Breast epithelium (tissue), 3 donors: Measurements from ENCODE around the gene STX8.

Source experiments
- POLR2A ChIP-seq: fragments of 450-650 bp; IDR thresholded peaks from one replicate; pipeline ENCODE4 v1.6.1; 2016; ENCODE audit warnings: antibody characterized with exemption, mild to moderate bottlenecking, moderate library complexity
- POLR2AphosphoS5 ChIP-seq, 3 donors: sonication (generic); formaldehyde crosslinking; IDR thresholded peaks; one replicate each; pipeline ENCODE4 v1.6.1; 2017; ENCODE audit warnings: antibody characterized with exemption in 3 of 3

DNA sequence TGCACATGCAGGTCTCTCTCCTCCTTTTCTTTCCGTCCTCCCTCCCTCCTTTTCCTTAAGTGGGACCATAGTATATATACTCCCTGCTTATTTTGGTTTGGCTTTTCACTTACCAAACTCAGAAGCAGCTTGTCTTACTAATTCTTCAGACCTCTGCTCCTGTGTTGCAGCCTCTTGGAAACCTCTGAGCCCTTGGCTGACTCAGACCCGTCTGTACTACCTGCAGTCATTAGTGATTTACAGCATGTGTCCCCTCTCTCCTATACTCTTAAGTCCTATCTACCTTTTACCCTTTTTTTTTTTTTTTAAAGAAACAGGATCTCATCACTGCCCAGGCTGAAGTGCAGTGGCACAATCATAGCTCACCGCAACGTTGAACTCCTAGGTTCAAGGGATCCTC lies 207.0 kb downstream of the STX8 start:
- TF ChIP-seq POLR2AphosphoS5 (IDR thresholded peaks at IDR 0.05) (no peak), POLR2A (no peak)
